HG03521 (cell line): Measurements from ENCODE around the gene OR2A42.
"Not testable (repeated sequence)": the region's sequence is repeated elsewhere in the genome, so short reads cannot be mapped to it uniquely, and the experiment has no call there.

Source experiments
- ATAC-seq: cut with Tn5 transposase; IDR thresholded peaks from one replicate; pipeline ENCODE4 v1.9.1; 2021; ENCODE audit warnings: mild to moderate bottlenecking, moderate library complexity; ENCODE audit not compliant: unreplicated experiment

The OR2A42 gene

GRCh38 chr7:144239365-144239764 is at the start of gene OR2A42:
TSS of gene OR2A42 (minus strand) at chr7:144239605. CDS start at chr7:144232843, 6,762 bp downstream.
- not testable (repeated sequence) for ATAC-seq

DNA sequence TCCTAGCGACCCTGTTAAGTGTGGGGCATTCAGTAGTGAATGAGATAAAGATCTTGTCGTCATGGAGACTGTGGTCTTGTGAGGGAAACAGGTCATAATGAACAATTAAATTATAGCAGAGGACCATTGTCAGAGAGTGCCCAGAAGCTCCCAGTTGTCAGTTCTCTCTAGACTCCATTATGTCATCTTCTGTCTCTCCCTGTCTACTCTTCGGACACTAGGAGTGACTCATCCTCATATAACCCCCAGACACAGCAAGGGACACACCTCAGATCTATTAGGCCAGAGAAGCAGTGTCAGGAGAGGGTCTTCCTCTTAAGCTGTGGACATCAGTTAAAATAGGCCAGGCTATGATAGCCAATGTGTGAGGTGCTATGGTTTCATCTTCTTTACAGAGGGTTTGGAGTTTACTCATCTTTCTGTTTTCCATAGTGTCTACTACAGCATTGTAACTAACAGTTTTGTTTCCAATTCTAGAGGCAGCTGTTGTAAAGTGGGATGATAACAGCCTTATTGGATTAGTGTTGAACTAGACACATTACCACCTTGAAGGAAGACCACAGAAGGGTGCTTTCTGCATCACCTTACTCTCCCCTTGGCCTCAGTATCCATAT is 47.9 kb upstream of the OR2A42 start:
- not testable (repeated sequence) for ATAC-seq

DNA sequence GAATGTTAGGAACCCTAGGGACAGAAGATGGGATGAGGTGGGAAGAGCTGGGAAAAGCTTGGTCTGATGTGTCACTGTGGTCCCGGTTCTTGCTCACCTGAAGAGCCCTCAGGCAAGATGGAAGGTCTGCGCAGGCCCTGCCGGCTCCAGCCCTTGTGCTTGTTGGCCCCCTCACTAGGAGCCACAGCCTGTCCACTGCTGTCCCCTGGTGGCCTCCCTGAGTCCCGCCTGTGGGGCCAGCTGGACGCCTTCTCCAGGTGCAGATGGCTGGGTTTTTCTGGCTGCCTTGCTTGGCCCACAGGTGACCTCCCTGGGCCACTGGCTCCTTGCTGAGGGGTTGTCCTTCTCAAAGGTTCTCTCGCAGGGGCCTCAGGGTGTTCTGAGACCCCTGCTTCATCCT is 44.3 kb upstream of the OR2A42 start:
- not testable (repeated sequence) for ATAC-seq

DNA sequence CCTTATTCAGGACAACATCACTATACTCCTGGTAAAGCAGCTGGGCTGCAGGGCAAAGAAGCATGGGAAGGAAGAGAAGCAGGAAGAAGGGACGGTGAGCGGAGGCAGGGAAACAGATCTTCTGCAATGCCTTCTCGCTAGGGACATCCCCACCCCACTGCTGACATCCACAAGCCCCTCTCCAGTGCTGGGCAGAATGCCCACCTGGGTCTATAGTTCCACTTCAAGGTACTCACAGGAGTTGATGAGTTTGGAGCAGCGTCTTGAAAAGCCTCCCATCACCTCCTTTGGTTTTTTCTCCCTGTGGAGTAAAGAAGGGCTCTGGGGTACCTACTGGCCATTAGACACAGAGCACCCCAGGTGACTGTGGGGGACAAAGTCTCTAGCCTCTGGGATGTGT is 43.1 kb upstream of the OR2A42 start:
- ATAC-seq = not testable (repeated sequence)

- not testable (repeated sequence) for ATAC-seq
Measured at GRCh38 chr7:144281981-144282380, 42.6 kb upstream of the OR2A42 start.

- ATAC-seq = not testable (repeated sequence)
Measured at GRCh38 chr7:144280010-144280409, 40.6 kb upstream of the OR2A42 start.

GRCh38 chr7:144275281-144275680 is 35.9 kb upstream of the OR2A42 start:
- ATAC-seq = not testable (repeated sequence)

DNA sequence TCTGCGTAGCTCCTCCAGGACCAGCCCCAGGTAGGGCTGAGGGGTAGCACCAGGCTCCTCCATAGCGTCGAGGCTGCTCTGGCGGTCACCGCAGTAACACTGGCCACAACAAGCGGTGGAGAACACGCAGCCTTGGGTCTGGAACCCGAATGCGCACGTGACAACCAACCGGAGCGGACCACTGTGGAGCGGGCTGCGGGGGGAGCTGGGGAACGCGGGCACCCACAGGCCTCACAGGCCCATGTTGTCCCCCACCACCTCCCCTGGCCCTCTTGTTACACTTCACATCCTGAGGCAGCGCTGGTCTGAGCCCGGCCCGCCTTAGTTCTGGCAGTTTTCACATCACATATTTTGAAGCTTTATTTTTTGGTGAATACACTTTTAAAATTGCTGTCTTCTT is 29.8 kb upstream of the OR2A42 start, which contains the start of gene CTAGE8:
Gene CTAGE8 (minus strand): TSS at position 101 of the 400 bp plus-strand sequence. CDS start 38 bp downstream, at position 63.
- not testable (repeated sequence) for ATAC-seq

DNA sequence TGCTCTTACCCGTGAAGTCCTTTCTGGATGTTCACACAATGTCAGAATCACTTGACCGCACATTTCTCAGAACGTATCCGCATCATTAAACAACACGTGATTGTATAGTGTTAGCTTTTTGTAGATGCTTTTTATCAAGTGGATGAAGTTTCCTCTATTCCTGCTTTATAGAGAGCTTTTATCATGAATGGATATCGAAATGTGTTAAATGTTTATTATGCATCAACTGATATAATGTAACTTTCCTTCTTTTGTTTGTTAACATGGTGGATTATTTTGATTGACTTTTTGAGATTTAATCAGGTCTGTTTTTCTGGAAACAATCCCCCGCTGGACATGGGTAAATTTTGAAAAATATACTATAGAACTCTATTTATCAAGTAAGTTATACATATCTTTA is 25.3 kb upstream of the OR2A42 start, which contains the start of gene OR2A7:
Gene OR2A7 (minus strand): TSS at position 101 of the 400 bp plus-strand sequence. CDS start 5,164 bp downstream, outside the sequence.
- ATAC-seq = not testable (repeated sequence)

- not testable (repeated sequence) for ATAC-seq
Measured at GRCh38 chr7:144262128-144262527, 22.7 kb upstream of the OR2A42 start.

GRCh38 chr7:144259067-144259466 is 19.7 kb upstream of the OR2A42 start:
- not testable (repeated sequence) for ATAC-seq

DNA sequence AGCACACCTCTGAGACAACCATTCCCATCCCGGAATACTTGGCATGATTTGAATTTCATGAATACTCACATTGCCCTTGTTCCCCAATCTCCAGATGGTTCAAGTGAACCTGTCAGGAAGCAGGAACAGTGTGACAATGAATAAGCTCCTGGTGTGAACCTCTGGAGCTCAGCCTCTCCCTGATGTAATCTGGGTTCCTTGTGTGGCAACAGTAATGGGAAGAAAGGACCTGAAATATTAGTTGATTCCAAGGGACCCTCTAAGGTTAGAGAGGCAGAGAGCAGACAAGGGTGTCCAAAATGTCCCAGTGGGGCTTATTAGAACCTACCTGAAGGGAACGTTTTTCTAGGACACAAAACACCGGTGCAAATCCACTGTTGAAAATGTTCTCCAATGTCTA is 16.7 kb upstream of the OR2A42 start:
- no peak for ATAC-seq

GRCh38 chr7:144255471-144255897 is 16.1 kb upstream of the OR2A42 start:
- no peak for ATAC-seq

GRCh38 chr7:144252307-144252706 is 12.9 kb upstream of the OR2A42 start:
- ATAC-seq = not testable (repeated sequence)

GRCh38 chr7:144247674-144248330 is 8.4 kb upstream of the OR2A42 start:
- ATAC-seq = not testable (repeated sequence)

GRCh38 chr7:144246967-144247366 is 7.6 kb upstream of the OR2A42 start:
- ATAC-seq = not testable (repeated sequence)

DNA sequence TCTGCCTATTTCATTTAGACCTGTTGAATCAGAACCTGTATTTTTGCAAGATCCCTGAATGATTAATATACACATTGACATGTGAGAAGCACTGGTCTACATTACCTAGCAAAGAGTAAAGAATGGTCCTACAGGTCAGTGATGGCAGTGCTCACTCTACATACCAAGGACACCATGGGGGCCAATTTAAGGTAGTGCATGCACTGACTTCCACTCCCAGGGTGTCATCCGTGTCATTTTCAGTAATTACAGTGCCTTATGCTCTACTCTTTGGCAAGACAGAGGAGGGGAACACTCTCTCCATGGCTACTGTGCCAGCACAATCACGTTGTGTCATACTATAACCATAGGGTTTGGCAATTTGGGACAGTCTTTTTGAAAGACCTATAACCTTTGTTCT is 6.0 kb upstream of the OR2A42 start:
- not testable (repeated sequence) for ATAC-seq

GRCh38 chr7:144238530-144239082 is 799 bp downstream of the OR2A42 start:
- not testable (repeated sequence) for ATAC-seq

GRCh38 chr7:144233039-144233438 is 6.4 kb downstream of the OR2A42 start:
- ATAC-seq = not testable (repeated sequence)

DNA sequence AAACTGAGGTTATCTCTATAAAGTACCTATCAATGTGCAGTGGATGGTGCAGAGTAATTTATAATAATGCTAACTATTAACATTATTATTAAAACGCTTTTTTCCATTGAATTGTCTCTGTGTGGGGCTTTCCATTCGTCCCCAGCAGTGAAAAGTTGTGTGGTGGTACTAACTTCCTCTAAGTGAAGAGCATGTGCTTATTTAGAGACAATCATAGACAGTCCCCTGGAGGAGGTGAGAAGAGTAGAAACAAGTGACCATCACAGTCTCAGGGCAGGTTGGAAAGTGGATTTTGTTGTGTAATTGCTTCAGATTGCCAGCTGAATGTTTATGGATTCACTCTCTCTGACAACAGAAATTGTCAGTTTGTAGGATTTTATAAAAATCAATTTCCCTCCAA is 8.4 kb downstream of the OR2A42 start:
- ATAC-seq = not testable (repeated sequence)

GRCh38 chr7:144228810-144229209 is 10.6 kb downstream of the OR2A42 start:
- not testable (repeated sequence) for ATAC-seq

- not testable (repeated sequence) for ATAC-seq
Measured at GRCh38 chr7:144226866-144227265, 12.5 kb downstream of the OR2A42 start.
